H9 (cell line): ENCODE data around the gene TMEM44. TPM values are rescaled to one million over a fixed set of nuclear protein-coding genes. Genes with fewer than 3 reads are reported as not detected.

Source experiments
- DNase-seq: peaks from one replicate; pipeline ENCODE4 v3.0.0-alpha.2; 2017
- H2AFZ ChIP-seq: one replicate; pipeline ENCODE4 v1.6.1; 2013; ENCODE audit warnings: mild to moderate bottlenecking, low read length, control low read depth, moderate library complexity
- H2AK5ac ChIP-seq: 2 replicates; pipeline ENCODE4 v1.6.1; 2013; ENCODE audit warnings: low read length, control low read depth, mixed read lengths; ENCODE audit not compliant: insufficient read length
- H2BK120ac ChIP-seq: one replicate; pipeline ENCODE4 v1.6.1; 2013; ENCODE audit warnings: low read depth, mild to moderate bottlenecking, low read length, control low read depth, inconsistent platforms; ENCODE audit not compliant: poor library complexity, severe bottlenecking
- H2BK12ac ChIP-seq: 2 replicates; pipeline ENCODE4 v1.6.1; 2013; ENCODE audit warnings: low read length, control low read depth, mixed read lengths, low read depth; ENCODE audit not compliant: insufficient read length
- H2BK15ac ChIP-seq: 2 replicates; pipeline ENCODE4 v1.6.1; 2013; ENCODE audit warnings: low read depth, low read length, control low read depth
- H2BK20ac ChIP-seq: one replicate; pipeline ENCODE4 v1.6.1; 2013; ENCODE audit warnings: low read depth, mild to moderate bottlenecking, low read length, control low read depth, inconsistent platforms; ENCODE audit not compliant: poor library complexity, severe bottlenecking
- H2BK5ac ChIP-seq: 2 replicates; pipeline ENCODE4 v1.6.1; 2013; ENCODE audit warnings: low read length, control low read depth, mixed read lengths; ENCODE audit not compliant: insufficient read length
- H3K14ac ChIP-seq: 2 replicates; pipeline ENCODE4 v1.6.1; 2013; ENCODE audit warnings: low read length, control low read depth; ENCODE audit not compliant: insufficient read depth
- H3K18ac ChIP-seq: 2 replicates; pipeline ENCODE4 v1.6.1; 2013; ENCODE audit warnings: low read depth, mild to moderate bottlenecking, mixed read lengths, low read length, control low read depth; ENCODE audit not compliant: insufficient read length
- H3K23ac ChIP-seq: 2 replicates; pipeline ENCODE4 v1.6.1; 2013; ENCODE audit warnings: low read length, control low read depth, mixed read lengths, low read depth; ENCODE audit not compliant: insufficient read length
- H3K23me2 ChIP-seq: 2 replicates; pipeline ENCODE4 v1.6.1; 2013; ENCODE audit warnings: low read depth, mild to moderate bottlenecking, mixed read lengths, low read length, control low read depth; ENCODE audit not compliant: insufficient read length, poor library complexity, severe bottlenecking
- H3K27ac ChIP-seq: 2 replicates; pipeline ENCODE4 v1.5.1; 2013; ENCODE audit warnings: low read length, control low read depth, mixed read lengths, low read depth; ENCODE audit not compliant: insufficient read length
- H3K27me3 ChIP-seq: 2 replicates; pipeline ENCODE4 v1.6.1; 2013; ENCODE audit warnings: low read length, control low read depth, inconsistent platforms; ENCODE audit not compliant: insufficient read depth
- H3K4ac ChIP-seq: 2 replicates; pipeline ENCODE4 v1.6.1; 2013; ENCODE audit warnings: low read depth, mild to moderate bottlenecking, control low read depth, inconsistent platforms, low read length, moderate library complexity
- H3K4me1 ChIP-seq: 2 replicates; pipeline ENCODE4 v1.6.1; 2013; ENCODE audit warnings: low read length, control low read depth, inconsistent platforms; ENCODE audit not compliant: insufficient read depth
- H3K4me2 ChIP-seq: 2 replicates; pipeline ENCODE4 v1.6.1; 2013; ENCODE audit warnings: low read length, control low read depth, mixed read lengths; ENCODE audit not compliant: insufficient read length, insufficient read depth
- H3K56ac ChIP-seq: 2 replicates; pipeline ENCODE4 v1.6.1; 2013; ENCODE audit warnings: low read depth, mild to moderate bottlenecking, mixed read lengths, low read length, control low read depth; ENCODE audit not compliant: insufficient read length
- H3K79me1 ChIP-seq: 2 replicates; pipeline ENCODE4 v1.6.1; 2013; ENCODE audit warnings: low read depth, mild to moderate bottlenecking, moderate library complexity, low read length, control low read depth, inconsistent platforms; ENCODE audit not compliant: insufficient read depth, poor library complexity, severe bottlenecking
- H3K79me2 ChIP-seq: 2 replicates; pipeline ENCODE4 v1.6.1; 2013; ENCODE audit warnings: low read length, control low read depth, inconsistent platforms; ENCODE audit not compliant: insufficient read depth
- H3K9ac ChIP-seq: 2 replicates; pipeline ENCODE4 v1.6.1; 2013; ENCODE audit warnings: low read length, control low read depth, mixed read lengths; ENCODE audit not compliant: insufficient read length; ENCODE audit errors: extremely low read depth
- H3K9me3 ChIP-seq: one replicate; pipeline ENCODE4 v1.6.1; 2013; ENCODE audit warnings: low read depth, low read length, inconsistent platforms; ENCODE audit not compliant: control insufficient read depth
- H3T11ph ChIP-seq: one replicate; pipeline ENCODE4 v1.6.1; 2013; ENCODE audit warnings: mild to moderate bottlenecking, low read length, control low read depth, inconsistent platforms
- H4K20me1 ChIP-seq: one replicate; pipeline ENCODE4 v1.6.1; 2013; ENCODE audit not compliant: control insufficient read depth, insufficient read length, insufficient read depth
- H4K5ac ChIP-seq: 2 replicates; pipeline ENCODE4 v1.6.1; 2013; ENCODE audit warnings: low read depth, mild to moderate bottlenecking, mixed read lengths, low read length, control low read depth; ENCODE audit not compliant: insufficient read length
- H4K8ac ChIP-seq: replicated peaks from 2 replicates; pipeline ENCODE4 v1.6.1; 2013; ENCODE audit warnings: low read length, control low read depth, mixed read lengths, low read depth; ENCODE audit not compliant: insufficient read length
- H4K91ac ChIP-seq: 2 replicates; pipeline ENCODE4 v1.6.1; 2013; ENCODE audit warnings: low read depth, mild to moderate bottlenecking, moderate library complexity, mixed read lengths, low read length, control low read depth; ENCODE audit not compliant: insufficient read length
- H3K27ac Mint-ChIP-seq, 3 experiments: 2 replicates in 2 of 3; 3 replicates in 1 of 3; pipeline ENCODE4 v1.8.0; 2020 to 2021; ENCODE audit warnings: mixed read lengths in 3 of 3, mild to moderate bottlenecking in 1 of 3, moderate library complexity in 1 of 3
- H3K27me3 Mint-ChIP-seq: 2 replicates; pipeline ENCODE4 v1.8.0; 2021; ENCODE audit warnings: low read depth, mild to moderate bottlenecking, moderate library complexity, mixed read lengths
- H3K36me3 Mint-ChIP-seq, 3 experiments: 2 replicates in 2 of 3; 3 replicates in 1 of 3; pipeline ENCODE4 v1.8.0; 2020 to 2021; ENCODE audit warnings: low read depth in 3 of 3, mixed read lengths in 3 of 3; ENCODE audit not compliant: insufficient read depth in 1 of 3
- H3K4me1 Mint-ChIP-seq, 2 experiments: 2 replicates each; pipeline ENCODE4 v1.8.0; 2020; ENCODE audit warnings: mixed read lengths in 2 of 2
- H3K4me3 Mint-ChIP-seq, 2 experiments: 2 replicates in 1 of 2; 3 replicates in 1 of 2; pipeline ENCODE4 v1.8.0; 2020 to 2021; ENCODE audit warnings: mild to moderate bottlenecking in 2 of 2, mixed read lengths in 2 of 2, moderate library complexity in 1 of 2
- H3K9me3 Mint-ChIP-seq, 2 experiments: 2 replicates in 1 of 2; 3 replicates in 1 of 2; pipeline ENCODE4 v1.8.0; 2020; ENCODE audit warnings: mild to moderate bottlenecking in 2 of 2, mixed read lengths in 2 of 2, moderate library complexity in 1 of 2
- WGBS: extraction: QIAGEN DNeasy Blood & Tissue Kit; methylation state at CpG from one replicate; pipeline ENCODE4 v1.1.7; 2013; ENCODE audit warnings: missing lambda C conversion rate, low lambda C conversion rate, mixed read lengths; ENCODE audit not compliant: insufficient read length; ENCODE audit errors: extremely low coverage; 5-methylcytosine and 5-hydroxymethylcytosine counted together
- total RNA-seq: library from RNA; stranded (reverse); gene quantifications from 2 replicates; pipeline ENCODE4 v1.2.1, GENCODE V29; 2021
- TF ChIP-seq, protein P1 (sequence below): fragments of 200-600 bp; sonication (generic); conservative IDR thresholded peaks from 3 replicates; pipeline ENCODE4 v1.8.0; 2021; ENCODE audit warnings: antibody characterized with exemption, mild to moderate bottlenecking

TMEM44 gene
- total RNA-seq, 1 experiment from 2014 or later = 19.8 TPM

DNA sequence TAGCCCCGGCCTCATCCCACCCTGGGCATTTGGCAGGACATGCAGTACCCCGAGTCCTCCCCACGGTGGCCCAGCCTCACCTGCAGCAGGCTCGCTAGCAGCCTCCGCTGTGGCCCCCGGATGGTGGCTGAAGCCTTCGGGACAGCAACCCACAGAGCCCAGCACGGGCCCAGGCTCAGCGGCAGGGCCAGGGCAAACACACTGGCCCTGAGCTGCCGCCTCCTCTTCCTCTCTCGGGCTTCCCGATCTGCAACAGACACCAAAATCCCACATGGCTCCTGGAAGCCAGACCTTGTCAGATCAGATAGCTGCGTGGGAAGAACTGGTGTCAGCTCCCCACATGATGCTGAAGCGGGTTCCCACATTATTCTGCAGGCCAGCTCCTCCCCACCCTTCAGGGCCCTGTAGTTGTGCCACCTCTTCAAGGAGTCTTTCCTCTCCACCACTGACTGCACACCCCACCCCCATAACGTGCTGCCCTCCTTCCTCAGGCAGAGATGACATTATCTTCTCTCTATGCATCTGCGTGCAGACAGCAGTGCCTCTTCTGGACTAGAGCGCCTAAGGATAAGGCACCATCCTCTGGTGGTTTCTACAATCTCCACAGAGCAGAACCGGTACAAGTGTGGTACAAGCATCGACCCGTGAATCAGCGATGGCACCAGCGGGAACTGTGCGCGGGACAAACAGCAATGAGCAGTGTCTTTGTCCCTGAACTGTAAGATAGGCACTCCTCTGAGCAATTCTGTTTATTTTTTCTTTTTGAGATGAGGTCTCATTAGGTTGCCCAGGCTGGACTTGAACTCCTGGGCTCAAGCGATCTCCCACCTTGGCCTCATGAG lies 9.5 kb downstream of the TMEM44 start:
- Mint-ChIP-seq H3K36me3 (peaks cover 25 to 45% (median 44%) of the 10 kb centered on the region in 3 experiments), H3K4me1 (no peaks in the 10 kb centered on the region), H3K9me3 (peaks cover 0 to 5% of the 10 kb centered on the region in 2 experiments; a peak in 1 of 5 replicates), H3K27ac (peak overlapping the region; percentile 28 to 80 (median 70); a peak in 4 of 7 replicates), H3K4me3 (no peak overlapping the region), H3K27me3 (no peaks in the 10 kb centered on the region)
- Histone ChIP-seq H2BK15ac (no peak overlapping the region), H3K4ac (no peak overlapping the region), H2BK120ac (no peak overlapping the region), H3K18ac (no peak overlapping the region), H3T11ph (no peak overlapping the region), H3K56ac (no peak overlapping the region), H3K79me2 (no peaks in the 10 kb centered on the region), H3K9me3 (no peaks in the 10 kb centered on the region), H3K23me2 (no peaks in the 10 kb centered on the region), H3K27me3 (no peaks in the 10 kb centered on the region), H3K27ac (no peak overlapping the region), H2BK20ac (no peak overlapping the region), H3K23ac (no peak overlapping the region), H2AK5ac (no peak overlapping the region), H3K9ac (no peak overlapping the region), H4K5ac (no peak overlapping the region), H4K91ac (no peak overlapping the region), H2BK5ac (no peak overlapping the region), H3K14ac (no peak overlapping the region), H3K4me1 (no peaks in the 10 kb centered on the region), H2BK12ac (no peak overlapping the region), H4K8ac (no peak overlapping the region), H3K4me2 (no peak overlapping the region), H4K20me1 (no peaks in the 10 kb centered on the region), H2AFZ (no peak overlapping the region), H3K79me1 (no peaks in the 10 kb centered on the region)
- TF ChIP-seq, protein P1, sequence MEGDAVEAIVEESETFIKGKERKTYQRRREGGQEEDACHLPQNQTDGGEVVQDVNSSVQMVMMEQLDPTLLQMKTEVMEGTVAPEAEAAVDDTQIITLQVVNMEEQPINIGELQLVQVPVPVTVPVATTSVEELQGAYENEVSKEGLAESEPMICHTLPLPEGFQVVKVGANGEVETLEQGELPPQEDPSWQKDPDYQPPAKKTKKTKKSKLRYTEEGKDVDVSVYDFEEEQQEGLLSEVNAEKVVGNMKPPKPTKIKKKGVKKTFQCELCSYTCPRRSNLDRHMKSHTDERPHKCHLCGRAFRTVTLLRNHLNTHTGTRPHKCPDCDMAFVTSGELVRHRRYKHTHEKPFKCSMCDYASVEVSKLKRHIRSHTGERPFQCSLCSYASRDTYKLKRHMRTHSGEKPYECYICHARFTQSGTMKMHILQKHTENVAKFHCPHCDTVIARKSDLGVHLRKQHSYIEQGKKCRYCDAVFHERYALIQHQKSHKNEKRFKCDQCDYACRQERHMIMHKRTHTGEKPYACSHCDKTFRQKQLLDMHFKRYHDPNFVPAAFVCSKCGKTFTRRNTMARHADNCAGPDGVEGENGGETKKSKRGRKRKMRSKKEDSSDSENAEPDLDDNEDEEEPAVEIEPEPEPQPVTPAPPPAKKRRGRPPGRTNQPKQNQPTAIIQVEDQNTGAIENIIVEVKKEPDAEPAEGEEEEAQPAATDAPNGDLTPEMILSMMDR = peak; percentile 40; the same call in 2 of the 3 replicates
- no CpG with 5 or more reads among the region's 25 CpGs for WGBS
- DNase-seq = peak; percentile 51
